Measurements from ENCODE around the gene BTBD16. TPM values are rescaled to one million over a fixed set of nuclear protein-coding genes. Genes with fewer than 3 reads are reported as not detected.
A peak's percentile ranks its signal among the peaks of the same experiment; 100 is the strongest.

The BTBD16 gene
- total RNA-seq, 1 donor = not detected

- Histone ChIP-seq H4K20me1 (ENCODE audit: insufficient read depth, low read length) (no peaks in the 10 kb centered on the region), H3K4me2 (ENCODE audit: insufficient read depth, low read length) (no peak overlapping the region), H3K9me3 (ENCODE audit: low read depth, low read length) (no peaks in the 10 kb centered on the region), H3K79me2 (ENCODE audit: insufficient read depth, low read length) (no peaks in the 10 kb centered on the region), H3K4me3 (ENCODE audit: insufficient read depth, low read length) (no peak overlapping the region), H3K4me1 (ENCODE audit: insufficient read depth, low read length) (no peaks in the 10 kb centered on the region), H3K27ac (ENCODE audit: low read depth, low read length) (no peak overlapping the region), H3K27me3 (ENCODE audit: insufficient read depth, low read length) (no peaks in the 10 kb centered on the region), H3K36me3 (ENCODE audit: insufficient read depth, low read length) (no peaks in the 10 kb centered on the region), H2AFZ (ENCODE audit: low read length) (no peak overlapping the region)
- TF ChIP-seq CTCF (IDR thresholded peaks at IDR 0.05; ENCODE audit: extremely low read depth, low read depth, low read length) = no peak
- DNase-seq (ENCODE audit: insufficient read length, low spot score, missing footprints) = peak; percentile 14
These were observed 45.8 kb upstream of the BTBD16 start for GRCh38 chr10:122225330-122225729.

DNA sequence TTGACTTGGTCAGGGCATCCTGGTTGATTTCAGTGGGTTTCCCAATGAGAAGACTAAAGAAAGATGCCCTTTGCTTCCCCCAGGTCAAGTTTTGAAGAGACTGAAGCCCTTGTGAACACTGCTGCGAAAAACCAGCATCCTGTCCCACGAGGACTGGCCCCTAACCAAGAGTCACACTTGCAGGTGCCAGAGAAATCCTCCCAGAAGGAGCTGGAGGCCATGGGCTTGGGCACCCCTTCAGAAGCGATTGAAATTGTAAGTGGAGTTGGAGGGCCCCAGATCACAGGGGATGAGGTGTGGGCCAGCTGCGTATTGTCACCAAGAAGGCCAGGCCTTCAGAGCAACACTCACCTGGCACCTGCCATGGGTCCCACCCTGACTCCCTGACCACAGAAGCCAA, 43.3 kb upstream of the BTBD16 start:
- TF ChIP-seq CTCF (IDR thresholded peaks at IDR 0.05; ENCODE audit: extremely low read depth, low read depth, low read length) = no peak

GRCh38 chr10:122229666-122230065, 41.4 kb upstream of the BTBD16 start:
- TF ChIP-seq CTCF (IDR thresholded peaks at IDR 0.05; ENCODE audit: extremely low read depth, low read depth, low read length) = no peak
- Histone ChIP-seq H3K36me3 (ENCODE audit: insufficient read depth, low read length) (no peaks in the 10 kb centered on the region), H3K4me1 (ENCODE audit: insufficient read depth, low read length) (peaks cover 8% of the 10 kb centered on the region), H3K27ac (ENCODE audit: low read depth, low read length) (no peak overlapping the region), H3K4me3 (ENCODE audit: insufficient read depth, low read length) (no peak overlapping the region), H3K9me3 (ENCODE audit: low read depth, low read length) (no peaks in the 10 kb centered on the region), H3K79me2 (ENCODE audit: insufficient read depth, low read length) (no peaks in the 10 kb centered on the region), H2AFZ (ENCODE audit: low read length) (no peak overlapping the region), H3K4me2 (ENCODE audit: insufficient read depth, low read length) (no peak overlapping the region), H4K20me1 (ENCODE audit: insufficient read depth, low read length) (no peaks in the 10 kb centered on the region), H3K27me3 (ENCODE audit: insufficient read depth, low read length) (no peaks in the 10 kb centered on the region)
- no peak for DNase-seq (ENCODE audit: insufficient read length, low spot score, missing footprints)

More for the DNA sequence above, 43.3 kb upstream of the BTBD16 start:
- no peak overlapping the region for H3K27ac ChIP-seq (ENCODE audit: low read depth, low read length)
- no peak overlapping the region for H3K4me3 ChIP-seq (ENCODE audit: insufficient read depth, low read length)
- no peaks in the 10 kb centered on the region for H3K79me2 ChIP-seq (ENCODE audit: insufficient read depth, low read length)
- H3K4me2 ChIP-seq (ENCODE audit: insufficient read depth, low read length) = no peak overlapping the region
- no peaks in the 10 kb centered on the region for H3K27me3 ChIP-seq (ENCODE audit: insufficient read depth, low read length)
- H3K36me3 ChIP-seq (ENCODE audit: insufficient read depth, low read length) = no peaks in the 10 kb centered on the region
- no peak overlapping the region for H2AFZ ChIP-seq (ENCODE audit: low read length)
- peaks cover 3% of the 10 kb centered on the region for H3K4me1 ChIP-seq (ENCODE audit: insufficient read depth, low read length)
- DNase-seq (ENCODE audit: insufficient read length, low spot score, missing footprints) = peak; percentile 13
- H3K9me3 ChIP-seq (ENCODE audit: low read depth, low read length) = no peaks in the 10 kb centered on the region
- H4K20me1 ChIP-seq (ENCODE audit: insufficient read depth, low read length) = no peaks in the 10 kb centered on the region

- Histone ChIP-seq H3K9me3 (ENCODE audit: low read depth, low read length) (no peaks in the 10 kb centered on the region), H3K4me1 (ENCODE audit: insufficient read depth, low read length) (peaks cover 8% of the 10 kb centered on the region), H3K27ac (ENCODE audit: low read depth, low read length) (no peak overlapping the region), H3K79me2 (ENCODE audit: insufficient read depth, low read length) (no peaks in the 10 kb centered on the region), H3K27me3 (ENCODE audit: insufficient read depth, low read length) (no peaks in the 10 kb centered on the region), H3K4me3 (ENCODE audit: insufficient read depth, low read length) (no peak overlapping the region), H3K4me2 (ENCODE audit: insufficient read depth, low read length) (no peak overlapping the region), H2AFZ (ENCODE audit: low read length) (no peak overlapping the region), H3K36me3 (ENCODE audit: insufficient read depth, low read length) (no peaks in the 10 kb centered on the region), H4K20me1 (ENCODE audit: insufficient read depth, low read length) (no peaks in the 10 kb centered on the region)
- no peak for TF ChIP-seq CTCF (IDR thresholded peaks at IDR 0.05; ENCODE audit: extremely low read depth, low read depth, low read length)
- no peak for DNase-seq (ENCODE audit: insufficient read length, low spot score, missing footprints)
These were observed 40.9 kb upstream of the BTBD16 start for GRCh38 chr10:122230222-122230621.
